Measurements from ENCODE around the gene MIPOL1. TPM values are rescaled to one million over a fixed set of nuclear protein-coding genes. Genes with fewer than 3 reads are reported as not detected.

Gene MIPOL1
- total and polyA plus RNA-seq, 2 donors from 2014 or later = 4.4 to 14.8 TPM

GRCh38 chr14:37515771-37516170, 318.0 kb downstream of the MIPOL1 start:
- Histone ChIP-seq H3K27ac (ENCODE audit: low read depth in 2 of 2, low read length in 2 of 2) (no peak overlapping the region), H3K27me3 (ENCODE audit: control insufficient read depth, insufficient read depth, low read length) (no peaks in the 10 kb centered on the region), H3K9ac (ENCODE audit: low read length in 3 of 3) (no peak overlapping the region), H3K9me3 (ENCODE audit: control insufficient read depth in 2 of 3, insufficient read depth in 1 of 3, low read length in 3 of 3) (no peaks in the 10 kb centered on the region), H3K36me3 (ENCODE audit: control insufficient read depth in 2 of 3, insufficient read depth in 3 of 3, low read length in 3 of 3) (no peaks in the 10 kb centered on the region), H3K4me1 (ENCODE audit: control insufficient read depth in 2 of 3, insufficient read depth in 2 of 3, low read depth in 1 of 3, low read length in 3 of 3) (no peaks in the 10 kb centered on the region), H3K4me3 (ENCODE audit: low read length in 3 of 3) (no peak overlapping the region)
- intact Hi-C loops (cut with DNase I) = no loop called here
- DNase-seq = no peak
- TF ChIP-seq, protein P1, sequence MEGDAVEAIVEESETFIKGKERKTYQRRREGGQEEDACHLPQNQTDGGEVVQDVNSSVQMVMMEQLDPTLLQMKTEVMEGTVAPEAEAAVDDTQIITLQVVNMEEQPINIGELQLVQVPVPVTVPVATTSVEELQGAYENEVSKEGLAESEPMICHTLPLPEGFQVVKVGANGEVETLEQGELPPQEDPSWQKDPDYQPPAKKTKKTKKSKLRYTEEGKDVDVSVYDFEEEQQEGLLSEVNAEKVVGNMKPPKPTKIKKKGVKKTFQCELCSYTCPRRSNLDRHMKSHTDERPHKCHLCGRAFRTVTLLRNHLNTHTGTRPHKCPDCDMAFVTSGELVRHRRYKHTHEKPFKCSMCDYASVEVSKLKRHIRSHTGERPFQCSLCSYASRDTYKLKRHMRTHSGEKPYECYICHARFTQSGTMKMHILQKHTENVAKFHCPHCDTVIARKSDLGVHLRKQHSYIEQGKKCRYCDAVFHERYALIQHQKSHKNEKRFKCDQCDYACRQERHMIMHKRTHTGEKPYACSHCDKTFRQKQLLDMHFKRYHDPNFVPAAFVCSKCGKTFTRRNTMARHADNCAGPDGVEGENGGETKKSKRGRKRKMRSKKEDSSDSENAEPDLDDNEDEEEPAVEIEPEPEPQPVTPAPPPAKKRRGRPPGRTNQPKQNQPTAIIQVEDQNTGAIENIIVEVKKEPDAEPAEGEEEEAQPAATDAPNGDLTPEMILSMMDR (IDR thresholded peaks at IDR 0.05; ENCODE audit: borderline replicate concordance, extremely low read depth, insufficient read depth) = no peak
- FAIRE-seq = no peak

DNA sequence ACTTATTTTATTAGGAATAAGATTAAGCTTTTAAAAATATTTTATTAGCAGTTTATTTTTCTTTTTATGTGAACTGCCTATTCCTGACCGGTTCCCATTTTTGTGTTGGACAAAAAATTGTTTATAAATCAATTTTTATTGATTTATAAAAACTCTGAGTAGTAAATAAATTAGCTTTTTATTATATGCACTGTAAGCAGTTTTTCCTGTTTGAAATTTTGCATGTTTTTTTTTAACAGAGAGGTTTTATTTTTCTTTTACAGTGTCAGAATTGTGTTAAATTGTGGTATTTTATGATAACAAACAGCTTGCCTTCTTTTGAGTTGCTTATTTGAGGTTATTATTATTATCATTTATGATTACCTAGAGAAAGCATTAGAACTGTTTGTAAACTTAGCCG, 329.3 kb downstream of the MIPOL1 start:
- no peak overlapping the region for H3K4me3 ChIP-seq (ENCODE audit: low read length in 3 of 3)
- no peak overlapping the region for H3K27ac ChIP-seq (ENCODE audit: low read depth in 2 of 2, low read length in 2 of 2)
- FAIRE-seq = peak; percentile 27
- TF ChIP-seq, protein P1 (IDR thresholded peaks at IDR 0.05; ENCODE audit: borderline replicate concordance, extremely low read depth, insufficient read depth) = no peak
- H3K36me3 ChIP-seq (ENCODE audit: control insufficient read depth in 2 of 3, insufficient read depth in 3 of 3, low read length in 3 of 3) = no peaks in the 10 kb centered on the region
- intact Hi-C loops (cut with DNase I) = no loop called here
- no peaks in the 10 kb centered on the region for H3K4me1 ChIP-seq (ENCODE audit: control insufficient read depth in 2 of 3, insufficient read depth in 2 of 3, low read depth in 1 of 3, low read length in 3 of 3)
- no peak for DNase-seq
- no peaks in the 10 kb centered on the region for H3K9me3 ChIP-seq (ENCODE audit: control insufficient read depth in 2 of 3, insufficient read depth in 1 of 3, low read length in 3 of 3)
- H3K27me3 ChIP-seq (ENCODE audit: control insufficient read depth, insufficient read depth, low read length) = no peaks in the 10 kb centered on the region
- no peak overlapping the region for H3K9ac ChIP-seq (ENCODE audit: low read length in 3 of 3)

DNA sequence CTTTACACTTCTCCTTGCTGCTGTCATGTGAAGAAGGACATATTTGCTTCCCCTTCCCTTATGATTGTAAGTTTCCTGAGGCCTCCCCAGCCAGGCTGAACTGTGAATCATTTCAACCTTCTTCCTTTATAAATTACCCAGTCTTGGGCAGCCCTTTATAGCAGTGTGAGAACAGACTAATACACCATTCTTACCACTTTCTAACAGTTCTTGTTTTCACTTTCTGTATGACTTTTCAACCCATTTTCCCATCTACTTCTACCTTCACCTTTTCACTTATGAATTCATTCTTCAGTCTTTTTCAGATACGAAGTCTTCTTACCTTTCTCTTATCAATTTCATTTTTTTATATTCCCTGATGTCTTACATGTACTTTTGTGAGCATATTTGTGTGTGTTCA, 342.3 kb downstream of the MIPOL1 start:
- no peak for DNase-seq
- TF ChIP-seq, protein P1 (IDR thresholded peaks at IDR 0.05; ENCODE audit: borderline replicate concordance, extremely low read depth, insufficient read depth) = no peak
- Histone ChIP-seq H3K9ac (ENCODE audit: low read length in 3 of 3) (no peak overlapping the region), H3K27ac (ENCODE audit: low read depth in 2 of 2, low read length in 2 of 2) (no peak overlapping the region), H3K4me3 (ENCODE audit: low read length in 3 of 3) (no peak overlapping the region), H3K36me3 (ENCODE audit: control insufficient read depth in 2 of 3, insufficient read depth in 3 of 3, low read length in 3 of 3) (no peaks in the 10 kb centered on the region), H3K27me3 (ENCODE audit: control insufficient read depth, insufficient read depth, low read length) (no peaks in the 10 kb centered on the region), H3K9me3 (ENCODE audit: control insufficient read depth in 2 of 3, insufficient read depth in 1 of 3, low read length in 3 of 3) (no peaks in the 10 kb centered on the region), H3K4me1 (ENCODE audit: control insufficient read depth in 2 of 3, insufficient read depth in 2 of 3, low read depth in 1 of 3, low read length in 3 of 3) (no peaks in the 10 kb centered on the region)
- FAIRE-seq = no peak
- intact Hi-C loops (cut with DNase I) = no loop called here

GRCh38 chr14:37544407-37544806, 346.7 kb downstream of the MIPOL1 start:
- FAIRE-seq = no peak
- H3K27ac ChIP-seq (ENCODE audit: low read depth in 2 of 2, low read length in 2 of 2) = no peak overlapping the region
- intact Hi-C loops (cut with DNase I) = no loop called here

More at GRCh38 chr14:37544407-37544806, 346.7 kb downstream of the MIPOL1 start:
- TF ChIP-seq, protein P1 (IDR thresholded peaks at IDR 0.05; ENCODE audit: borderline replicate concordance, extremely low read depth, insufficient read depth) = no peak
- DNase-seq = no peak
- Histone ChIP-seq H3K9me3 (ENCODE audit: control insufficient read depth in 2 of 3, insufficient read depth in 1 of 3, low read length in 3 of 3) (no peaks in the 10 kb centered on the region), H3K4me1 (ENCODE audit: control insufficient read depth in 2 of 3, insufficient read depth in 2 of 3, low read depth in 1 of 3, low read length in 3 of 3) (no peaks in the 10 kb centered on the region), H3K4me3 (ENCODE audit: low read length in 3 of 3) (no peak overlapping the region), H3K9ac (ENCODE audit: low read length in 3 of 3) (no peak overlapping the region), H3K36me3 (ENCODE audit: control insufficient read depth in 2 of 3, insufficient read depth in 3 of 3, low read length in 3 of 3) (no peaks in the 10 kb centered on the region), H3K27me3 (ENCODE audit: control insufficient read depth, insufficient read depth, low read length) (no peaks in the 10 kb centered on the region)
